Keratinocyte (primary cell): ENCODE results near the gene FRY.

Experiments
- EZH2 ChIP-seq: IDR thresholded peaks from one replicate; pipeline ENCODE4 v1.6.1; 2012; ENCODE audit warnings: inconsistent platforms, mild to moderate bottlenecking, low read length, moderate library complexity
- TF ChIP-seq, protein P1 (sequence below), 3 experiments: IDR thresholded peaks in 1 of 3; conservative IDR thresholded peaks in 1 of 3; optimal IDR thresholded peaks in 1 of 3; 2 replicates in 2 of 3; 3 replicates in 1 of 3; pipeline versions ENCODE3 to v1.5.1; 2011; ENCODE audit warnings: low read length in 3 of 3, mild to moderate bottlenecking in 3 of 3, moderate library complexity in 2 of 3, control low read depth in 1 of 3, inconsistent platforms in 1 of 3; ENCODE audit not compliant: insufficient read depth in 2 of 3; ENCODE audit errors: extremely low read depth in 1 of 3

DNA sequence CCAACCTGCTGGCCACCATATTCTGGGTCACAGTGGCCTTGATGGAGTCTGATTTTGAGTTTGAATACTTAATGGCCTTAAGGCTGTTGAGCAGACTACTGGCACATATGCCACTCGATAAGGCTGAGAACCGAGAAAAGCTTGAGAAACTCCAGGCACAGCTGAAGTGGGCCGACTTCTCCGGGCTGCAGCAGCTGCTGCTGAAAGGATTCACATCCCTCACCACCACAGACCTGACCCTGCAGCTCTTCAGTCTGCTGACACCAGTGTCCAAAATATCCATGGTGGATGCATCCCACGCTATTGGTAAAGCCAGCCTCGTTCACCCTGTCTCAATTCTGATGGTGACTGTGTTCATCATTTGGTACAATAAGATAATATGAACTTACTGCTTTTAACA, 206.1 kb downstream of the FRY start:
- TF ChIP-seq, protein P1, sequence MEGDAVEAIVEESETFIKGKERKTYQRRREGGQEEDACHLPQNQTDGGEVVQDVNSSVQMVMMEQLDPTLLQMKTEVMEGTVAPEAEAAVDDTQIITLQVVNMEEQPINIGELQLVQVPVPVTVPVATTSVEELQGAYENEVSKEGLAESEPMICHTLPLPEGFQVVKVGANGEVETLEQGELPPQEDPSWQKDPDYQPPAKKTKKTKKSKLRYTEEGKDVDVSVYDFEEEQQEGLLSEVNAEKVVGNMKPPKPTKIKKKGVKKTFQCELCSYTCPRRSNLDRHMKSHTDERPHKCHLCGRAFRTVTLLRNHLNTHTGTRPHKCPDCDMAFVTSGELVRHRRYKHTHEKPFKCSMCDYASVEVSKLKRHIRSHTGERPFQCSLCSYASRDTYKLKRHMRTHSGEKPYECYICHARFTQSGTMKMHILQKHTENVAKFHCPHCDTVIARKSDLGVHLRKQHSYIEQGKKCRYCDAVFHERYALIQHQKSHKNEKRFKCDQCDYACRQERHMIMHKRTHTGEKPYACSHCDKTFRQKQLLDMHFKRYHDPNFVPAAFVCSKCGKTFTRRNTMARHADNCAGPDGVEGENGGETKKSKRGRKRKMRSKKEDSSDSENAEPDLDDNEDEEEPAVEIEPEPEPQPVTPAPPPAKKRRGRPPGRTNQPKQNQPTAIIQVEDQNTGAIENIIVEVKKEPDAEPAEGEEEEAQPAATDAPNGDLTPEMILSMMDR (optimal IDR thresholded peaks at IDR 0.05 in 1 of 3, IDR thresholded peaks at IDR 0.05 in 1 of 3, conservative IDR thresholded peaks at IDR 0.05 in 1 of 3; ENCODE audit: extremely low read depth in 1 of 3, insufficient read depth in 2 of 3, low read length in 3 of 3) = no peak
- TF ChIP-seq EZH2 = no peak
